Trophoblast cell (in vitro differentiated cells and primary cell): ENCODE results near the gene LRBA.

Experiments used
- DNase-seq, 2 donors: peaks; one replicate each; pipeline ENCODE4 v3.0.0-alpha.2; 2016
- H2AFZ ChIP-seq: 2 replicates; pipeline ENCODE4 v1.6.1; 2013; ENCODE audit warnings: low read length, moderate library complexity, mild to moderate bottlenecking; ENCODE audit not compliant: insufficient read depth, poor library complexity
- H2AK5ac ChIP-seq: 2 replicates; pipeline ENCODE4 v1.6.1; 2013; ENCODE audit warnings: mild to moderate bottlenecking, low read length
- H2BK120ac ChIP-seq: 2 replicates; pipeline ENCODE4 v1.6.1; 2013; ENCODE audit warnings: low read length, mild to moderate bottlenecking, moderate library complexity; ENCODE audit not compliant: insufficient read depth, poor library complexity
- H2BK12ac ChIP-seq: 2 replicates; pipeline ENCODE4 v1.6.1; 2013; ENCODE audit warnings: mild to moderate bottlenecking, low read length, moderate library complexity
- H2BK5ac ChIP-seq: 2 replicates; pipeline ENCODE4 v1.6.1; 2013; ENCODE audit warnings: low read length, low read depth, moderate library complexity, mild to moderate bottlenecking; ENCODE audit not compliant: poor library complexity
- H3K14ac ChIP-seq: 2 replicates; pipeline ENCODE4 v1.6.1; 2013; ENCODE audit warnings: mild to moderate bottlenecking, low read length
- H3K18ac ChIP-seq: 2 replicates; pipeline ENCODE4 v1.6.1; 2013; ENCODE audit warnings: mild to moderate bottlenecking, low read length
- H3K23ac ChIP-seq: 2 replicates; pipeline ENCODE4 v1.6.1; 2013; ENCODE audit warnings: low read length
- H3K27ac ChIP-seq: 2 replicates; pipeline ENCODE4 v1.5.1; 2013; ENCODE audit warnings: low read depth, mild to moderate bottlenecking, inconsistent platforms, low read length, moderate library complexity
- H3K27me3 ChIP-seq: 2 replicates; pipeline ENCODE4 v1.6.1; 2013; ENCODE audit warnings: inconsistent platforms, mild to moderate bottlenecking, low read length, moderate library complexity; ENCODE audit not compliant: insufficient read depth
- H3K36me3 ChIP-seq, 2 experiments: 1 replicate in 1 of 2; 2 replicates in 1 of 2; pipeline ENCODE4 v1.6.1; 2013; ENCODE audit warnings: low read length in 2 of 2, mild to moderate bottlenecking in 2 of 2, moderate library complexity in 1 of 2; ENCODE audit not compliant: insufficient read depth in 2 of 2, control insufficient read depth in 1 of 2
- H3K4ac ChIP-seq: 2 replicates; pipeline ENCODE4 v1.6.1; 2013; ENCODE audit warnings: low read depth, mild to moderate bottlenecking, low read length, moderate library complexity
- H3K4me1 ChIP-seq, 2 experiments: 1 replicate in 1 of 2; 2 replicates in 1 of 2; pipeline ENCODE4 v1.6.1; 2013; ENCODE audit warnings: low read length in 2 of 2, mild to moderate bottlenecking in 2 of 2, moderate library complexity in 1 of 2; ENCODE audit not compliant: insufficient read depth in 2 of 2, control insufficient read depth in 1 of 2
- H3K4me2 ChIP-seq: 2 replicates; pipeline ENCODE4 v1.6.1; 2013; ENCODE audit warnings: inconsistent platforms, mild to moderate bottlenecking, low read length, moderate library complexity
- H3K4me3 ChIP-seq: 2 replicates; pipeline ENCODE4 v1.5.1; 2013; ENCODE audit warnings: mild to moderate bottlenecking, low read depth, low read length, inconsistent platforms
- H3K79me1 ChIP-seq: one replicate; pipeline ENCODE4 v1.6.1; 2013; ENCODE audit warnings: low read length
- H3K79me2 ChIP-seq: 2 replicates; pipeline ENCODE4 v1.6.1; 2013; ENCODE audit warnings: low read length, mild to moderate bottlenecking; ENCODE audit not compliant: control insufficient read depth, insufficient read depth, poor library complexity
- H3K9ac ChIP-seq: 2 replicates; pipeline ENCODE4 v1.6.1; 2013; ENCODE audit warnings: mild to moderate bottlenecking, low read length
- H3K9me3 ChIP-seq: 2 replicates; pipeline ENCODE4 v1.6.1; 2013; ENCODE audit warnings: low read depth, mild to moderate bottlenecking, control low read depth, inconsistent platforms, low read length; ENCODE audit not compliant: insufficient read depth
- H4K12ac ChIP-seq: 2 replicates; pipeline ENCODE4 v1.6.1; 2013; ENCODE audit warnings: low read depth, mild to moderate bottlenecking, low read length, moderate library complexity
- H4K8ac ChIP-seq: 2 replicates; pipeline ENCODE4 v1.6.1; 2013; ENCODE audit warnings: low read depth, mild to moderate bottlenecking, low read length, moderate library complexity
- H4K91ac ChIP-seq: one replicate; pipeline ENCODE4 v1.6.1; 2013; ENCODE audit warnings: low read depth, mild to moderate bottlenecking, low read length, moderate library complexity
- WGBS: extraction: QIAGEN DNeasy Blood & Tissue Kit; methylation state at CpG from one replicate; pipeline ENCODE4 v1.1.7; 2013; ENCODE audit warnings: missing lambda C conversion rate; ENCODE audit not compliant: insufficient read length, insufficient coverage; ENCODE audit errors: extremely low coverage; 5-methylcytosine and 5-hydroxymethylcytosine counted together

LRBA gene

GRCh38 chr4:150982557-150983233 lies 32.4 kb downstream of the LRBA start:
- Histone ChIP-seq H3K14ac (no peak overlapping the region), H3K27me3 (no peaks in the 10 kb centered on the region), H3K18ac (no peak overlapping the region), H2AFZ (no peak overlapping the region), H2BK5ac (no peak overlapping the region), H2AK5ac (no peak overlapping the region), H3K9ac (no peak overlapping the region), H4K12ac (no peak overlapping the region), H3K4me2 (no peak overlapping the region), H2BK120ac (no peak overlapping the region), H4K91ac (no peak overlapping the region), H3K23ac (no peak overlapping the region), H3K79me1 (no peaks in the 10 kb centered on the region), H3K4me3 (no peak overlapping the region), H3K4me1 (no peaks in the 10 kb centered on the region), H3K36me3 (no peaks in the 10 kb centered on the region), H2BK12ac (no peak overlapping the region), H4K8ac (no peak overlapping the region), H3K27ac (no peak overlapping the region), H3K4ac (no peak overlapping the region), H3K9me3 (no peaks in the 10 kb centered on the region), H3K79me2 (no peaks in the 10 kb centered on the region)
- DNase-seq: no peak
- WGBS: no CpG with 5 or more reads among the region's 1 CpG

- Histone ChIP-seq H3K4me3 (no peak overlapping the region), H3K27me3 (no peaks in the 10 kb centered on the region), H4K12ac (no peak overlapping the region), H4K8ac (no peak overlapping the region), H3K36me3 (no peaks in the 10 kb centered on the region), H3K4ac (no peak overlapping the region), H2BK5ac (no peak overlapping the region), H3K14ac (no peak overlapping the region), H3K9ac (no peak overlapping the region), H2AK5ac (no peak overlapping the region), H2BK120ac (no peak overlapping the region), H3K79me2 (no peaks in the 10 kb centered on the region), H3K18ac (no peak overlapping the region), H3K23ac (no peak overlapping the region), H2AFZ (no peak overlapping the region), H2BK12ac (no peak overlapping the region), H3K4me2 (no peak overlapping the region), H3K27ac (no peak overlapping the region), H4K91ac (no peak overlapping the region), H3K9me3 (no peaks in the 10 kb centered on the region), H3K4me1 (no peaks in the 10 kb centered on the region), H3K79me1 (no peaks in the 10 kb centered on the region)
- no CpG with 5 or more reads among the region's 3 CpGs for WGBS
- DNase-seq: no peak
Measured at GRCh38 chr4:150978738-150979575, 36.1 kb downstream of the LRBA start.

GRCh38 chr4:150976478-150977118 lies 38.5 kb downstream of the LRBA start:
- DNase-seq: no peak
- Histone ChIP-seq H3K4me1 (no peaks in the 10 kb centered on the region), H3K27me3 (no peaks in the 10 kb centered on the region), H4K12ac (no peak overlapping the region), H2BK12ac (no peak overlapping the region), H3K79me1 (no peaks in the 10 kb centered on the region), H3K4me3 (no peak overlapping the region), H3K23ac (no peak overlapping the region), H3K18ac (no peak overlapping the region), H3K4me2 (no peak overlapping the region), H3K14ac (no peak overlapping the region), H3K79me2 (no peaks in the 10 kb centered on the region), H3K9me3 (no peaks in the 10 kb centered on the region), H4K91ac (no peak overlapping the region), H3K27ac (no peak overlapping the region), H2BK5ac (no peak overlapping the region), H2AK5ac (no peak overlapping the region), H3K9ac (no peak overlapping the region), H3K4ac (no peak overlapping the region), H2BK120ac (no peak overlapping the region), H3K36me3 (no peaks in the 10 kb centered on the region), H2AFZ (no peak overlapping the region), H4K8ac (no peak overlapping the region)
- WGBS: no CpG with 5 or more reads among the region's 11 CpGs

- Histone ChIP-seq H3K27ac (no peak overlapping the region), H3K79me1 (no peaks in the 10 kb centered on the region), H3K27me3 (no peaks in the 10 kb centered on the region), H3K36me3 (no peaks in the 10 kb centered on the region), H3K4me2 (no peak overlapping the region), H2BK12ac (no peak overlapping the region), H2AFZ (no peak overlapping the region), H3K4me3 (no peak overlapping the region), H3K14ac (no peak overlapping the region), H3K23ac (no peak overlapping the region), H4K12ac (no peak overlapping the region), H2BK120ac (no peak overlapping the region), H3K18ac (no peak overlapping the region), H2AK5ac (no peak overlapping the region), H2BK5ac (no peak overlapping the region), H3K79me2 (no peaks in the 10 kb centered on the region), H3K4ac (no peak overlapping the region), H4K8ac (no peak overlapping the region), H4K91ac (no peak overlapping the region), H3K9me3 (no peaks in the 10 kb centered on the region), H3K9ac (no peak overlapping the region), H3K4me1 (no peaks in the 10 kb centered on the region)
- no CpG with 5 or more reads among the region's 1 CpG for WGBS
- no peak for DNase-seq
Measured at GRCh38 chr4:150974750-150975149, 40.3 kb downstream of the LRBA start.
